Measurements from ENCODE around the gene LCN1.

DNA sequence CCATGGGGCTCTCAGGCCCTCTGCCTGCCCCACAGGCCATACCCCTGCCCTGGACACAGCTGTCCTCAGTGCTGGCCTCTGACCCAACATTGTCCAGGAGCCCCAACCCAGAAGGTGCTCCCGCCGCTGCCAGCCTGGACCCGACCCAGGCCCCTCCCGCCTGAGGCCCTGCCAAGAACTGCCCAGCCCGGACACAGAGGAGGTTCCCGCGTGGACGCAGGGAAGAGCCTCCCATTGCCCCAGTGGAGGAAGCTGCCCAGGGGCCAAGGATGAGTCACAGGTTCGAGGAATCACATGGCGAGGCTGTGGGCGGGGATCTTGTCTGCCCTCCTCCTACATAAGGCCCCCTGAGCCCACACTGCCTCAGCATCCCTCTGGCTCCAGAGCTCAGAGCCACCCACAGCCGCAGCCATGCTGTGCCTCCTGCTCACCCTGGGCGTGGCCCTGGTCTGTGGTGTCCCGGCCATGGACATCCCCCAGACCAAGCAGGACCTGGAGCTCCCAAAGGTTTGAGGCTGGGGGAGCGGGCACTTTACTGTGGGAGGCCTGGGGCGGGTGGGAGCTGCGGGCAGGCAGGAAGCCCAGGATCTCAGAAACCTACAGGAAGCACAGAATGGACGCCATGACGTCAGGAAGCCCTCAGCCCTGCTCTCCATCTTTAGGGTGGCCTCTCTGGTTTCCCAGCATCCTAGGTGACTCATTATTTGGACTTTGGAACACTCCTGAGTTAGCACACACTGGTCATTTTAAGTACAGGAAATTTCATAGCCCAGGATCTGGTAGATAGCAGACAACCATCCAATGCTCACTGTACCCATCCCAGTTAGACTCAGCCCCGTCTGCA lies 40.4 kb downstream of the LCN1 start, which contains the start of gene PAEP:
- TF ChIP-seq, protein P1, sequence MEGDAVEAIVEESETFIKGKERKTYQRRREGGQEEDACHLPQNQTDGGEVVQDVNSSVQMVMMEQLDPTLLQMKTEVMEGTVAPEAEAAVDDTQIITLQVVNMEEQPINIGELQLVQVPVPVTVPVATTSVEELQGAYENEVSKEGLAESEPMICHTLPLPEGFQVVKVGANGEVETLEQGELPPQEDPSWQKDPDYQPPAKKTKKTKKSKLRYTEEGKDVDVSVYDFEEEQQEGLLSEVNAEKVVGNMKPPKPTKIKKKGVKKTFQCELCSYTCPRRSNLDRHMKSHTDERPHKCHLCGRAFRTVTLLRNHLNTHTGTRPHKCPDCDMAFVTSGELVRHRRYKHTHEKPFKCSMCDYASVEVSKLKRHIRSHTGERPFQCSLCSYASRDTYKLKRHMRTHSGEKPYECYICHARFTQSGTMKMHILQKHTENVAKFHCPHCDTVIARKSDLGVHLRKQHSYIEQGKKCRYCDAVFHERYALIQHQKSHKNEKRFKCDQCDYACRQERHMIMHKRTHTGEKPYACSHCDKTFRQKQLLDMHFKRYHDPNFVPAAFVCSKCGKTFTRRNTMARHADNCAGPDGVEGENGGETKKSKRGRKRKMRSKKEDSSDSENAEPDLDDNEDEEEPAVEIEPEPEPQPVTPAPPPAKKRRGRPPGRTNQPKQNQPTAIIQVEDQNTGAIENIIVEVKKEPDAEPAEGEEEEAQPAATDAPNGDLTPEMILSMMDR (optimal IDR thresholded peaks at IDR 0.05 in 1 of 3, IDR thresholded peaks at IDR 0.05 in 1 of 3, conservative IDR thresholded peaks at IDR 0.05 in 1 of 3; ENCODE audit: extremely low read depth in 1 of 3, insufficient read depth in 2 of 3, low read length in 3 of 3) = no peak
- no peak for TF ChIP-seq EZH2 (IDR thresholded peaks at IDR 0.05; ENCODE audit: low read length)
